Activated CD8-positive, alpha-beta T cell treated with anti-CD3 and anti-CD28 coated beads, Interleukin-2, amount 10 ng/mL, durations not matched to agents 7 days and 5 days (primary cell): ENCODE results near the gene CUTC. TPM values are rescaled to one million over a fixed set of nuclear protein-coding genes. Genes with fewer than 3 reads are reported as not detected.
A peak's percentile ranks its signal among the peaks of the same experiment; 100 is the strongest.
"Not testable (repeated sequence)": the region's sequence is repeated elsewhere in the genome, so short reads cannot be mapped to it uniquely, and the experiment has no call there.

Source experiments
- ATAC-seq: fragments of 150-1000 bp; cut with Tn5 transposase; one replicate; pipeline ENCODE4 v1.10.0; 2021; ENCODE audit warnings: moderate library complexity
- CTCF ChIA-PET: fragments of 350-600 bp; sonication (Branson Sonifier 250); formaldehyde crosslinking; loops from one replicate; lab custom pipeline; 2021; ENCODE audit warnings: antibody characterized with exemption; lab: Charles Lee
- POLR2A ChIA-PET: fragments of 350-600 bp; sonication (Branson Sonifier 250); formaldehyde crosslinking; loops from one replicate; lab custom pipeline; 2021; ENCODE audit warnings: antibody characterized with exemption; lab: Charles Lee
- DNase-seq: peaks from one replicate; pipeline ENCODE4 v3.0.0-alpha.2; 2020
- H3K27ac Mint-ChIP-seq: one replicate; pipeline ENCODE4 v1.8.0; 2021; ENCODE audit warnings: mild to moderate bottlenecking, mixed read lengths
- H3K27me3 Mint-ChIP-seq: one replicate; pipeline ENCODE4 v1.8.0; 2021; ENCODE audit warnings: low read depth, mixed read lengths
- H3K36me3 Mint-ChIP-seq: one replicate; pipeline ENCODE4 v1.8.0; 2021; ENCODE audit warnings: low read depth, mixed read lengths
- H3K4me1 Mint-ChIP-seq: one replicate; pipeline ENCODE4 v1.8.0; 2021; ENCODE audit warnings: low read depth, mixed read lengths
- H3K4me3 Mint-ChIP-seq: one replicate; pipeline ENCODE4 v1.8.0; 2021; ENCODE audit warnings: mild to moderate bottlenecking, mixed read lengths
- H3K9me3 Mint-ChIP-seq: one replicate; pipeline ENCODE4 v1.8.0; 2022; ENCODE audit warnings: mixed read lengths; ENCODE audit not compliant: insufficient read depth
- total RNA-seq, 2 experiments: library from RNA; stranded (reverse); gene quantifications; one replicate each; pipeline ENCODE4 v1.2.3, GENCODE V29; 2021

The CUTC gene
- total RNA-seq, 2 experiments from 2014 or later, result 24.0 to 25.8 TPM

DNA sequence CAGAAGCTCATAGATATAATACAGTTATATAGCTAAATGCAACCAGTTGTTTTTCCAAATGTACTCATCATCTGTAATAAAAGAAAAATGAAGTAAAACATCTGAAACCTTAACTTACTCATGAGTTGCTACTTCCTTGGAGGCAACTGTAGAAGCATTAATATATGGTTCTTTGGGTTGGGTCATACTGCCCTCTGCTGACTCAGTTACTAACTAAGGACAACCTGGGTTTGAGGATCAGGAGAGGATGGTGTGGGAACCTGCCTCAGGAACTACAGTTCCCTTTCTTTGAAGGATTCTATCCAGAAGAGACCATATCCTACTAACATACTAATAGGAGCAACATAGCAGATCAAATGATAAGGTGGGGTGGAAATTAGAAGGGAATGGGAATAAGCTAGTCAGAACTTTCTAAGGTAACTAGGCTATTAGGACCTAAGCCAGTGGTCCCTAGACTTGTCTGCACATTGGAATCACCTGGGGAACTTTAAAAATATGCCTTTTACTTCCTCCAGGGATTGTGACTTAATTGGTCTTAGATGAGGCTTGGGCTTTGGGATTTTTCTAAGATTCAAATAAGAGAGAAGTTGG lies 20.8 kb upstream of the CUTC start:
- POLR2A ChIA-PET, result no interaction called here
- H3K27me3 Mint-ChIP-seq, result no peaks in the 10 kb centered on the region
- H3K9me3 Mint-ChIP-seq, result no peaks in the 10 kb centered on the region
- DNase-seq (peak; percentile 61), ATAC-seq (peak; percentile 72)
- H3K4me1 Mint-ChIP-seq, result no peaks in the 10 kb centered on the region
- CTCF ChIA-PET, result interaction anchor here (0.6 to 2.4 kb wide), 15 partner anchors 11 to 317 kb away, joined by 3 to 9 read pairs (median 3); no protein-coding TSS in a partner anchor
- no peak overlapping the region for H3K4me3 Mint-ChIP-seq
- H3K36me3 Mint-ChIP-seq, result peaks cover 29% of the 10 kb centered on the region
- no peak overlapping the region for H3K27ac Mint-ChIP-seq

DNA sequence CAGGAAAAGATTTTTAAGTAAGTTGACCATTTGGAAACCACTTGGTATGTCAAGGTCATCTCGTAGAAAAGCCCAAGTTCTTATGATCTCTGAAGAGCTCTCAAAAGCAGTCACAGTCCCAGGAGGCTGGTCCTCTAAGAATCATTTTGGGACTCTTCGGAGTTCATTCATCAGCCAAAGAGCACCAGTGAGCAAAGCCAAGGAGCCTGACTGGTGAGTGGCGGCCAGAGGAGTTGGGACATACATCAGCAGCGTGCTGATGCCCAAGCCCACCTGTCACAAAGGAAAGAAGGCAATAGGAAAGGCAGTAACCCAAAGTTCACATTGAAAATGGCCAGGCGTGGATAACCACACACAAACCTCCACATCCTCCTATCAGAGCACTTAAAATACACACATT lies 17.6 kb upstream of the CUTC start:
- Mint-ChIP-seq H3K9me3 (no peaks in the 10 kb centered on the region), H3K27ac (no peak overlapping the region), H3K4me3 (no peak overlapping the region), H3K36me3 (peaks cover 44% of the 10 kb centered on the region), H3K27me3 (no peaks in the 10 kb centered on the region), H3K4me1 (no peaks in the 10 kb centered on the region)
- ATAC-seq, result no peak
- no peak for DNase-seq
- POLR2A ChIA-PET, result no interaction called here
- CTCF ChIA-PET, result no interaction called here

DNA sequence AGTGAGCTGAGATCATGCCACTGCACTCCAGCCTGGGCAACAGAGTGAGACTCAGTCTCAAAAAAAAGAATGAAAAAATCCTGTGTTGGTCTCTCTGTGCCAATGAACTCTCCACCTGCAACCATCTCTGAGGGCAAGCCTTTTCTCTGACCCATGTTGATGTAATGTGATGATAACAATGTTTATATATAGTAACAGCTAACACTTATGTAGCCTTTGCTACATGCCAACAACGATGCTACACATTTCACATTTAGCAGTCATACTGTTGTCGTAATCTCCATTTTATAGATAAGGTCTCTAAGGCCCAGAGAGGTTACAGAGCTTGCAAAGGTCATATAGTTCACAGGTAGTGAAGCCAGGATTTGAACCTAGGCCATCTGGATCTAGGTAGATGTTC lies 11.6 kb upstream of the CUTC start:
- Mint-ChIP-seq H3K27me3 (no peaks in the 10 kb centered on the region), H3K36me3 (peaks cover 53% of the 10 kb centered on the region), H3K27ac (no peak overlapping the region), H3K4me1 (no peaks in the 10 kb centered on the region), H3K4me3 (no peak overlapping the region), H3K9me3 (no peaks in the 10 kb centered on the region)
- POLR2A ChIA-PET, result interaction anchor here (1.0 kb wide), 1 partner anchor 12 kb away, joined by 3 read pairs; no protein-coding TSS in a partner anchor
- CTCF ChIA-PET, result interaction anchor here (1.2 kb wide), 1 partner anchor 16 kb away, joined by 3 read pairs; no protein-coding TSS in a partner anchor
- ATAC-seq (no peak), DNase-seq (no peak)

DNA sequence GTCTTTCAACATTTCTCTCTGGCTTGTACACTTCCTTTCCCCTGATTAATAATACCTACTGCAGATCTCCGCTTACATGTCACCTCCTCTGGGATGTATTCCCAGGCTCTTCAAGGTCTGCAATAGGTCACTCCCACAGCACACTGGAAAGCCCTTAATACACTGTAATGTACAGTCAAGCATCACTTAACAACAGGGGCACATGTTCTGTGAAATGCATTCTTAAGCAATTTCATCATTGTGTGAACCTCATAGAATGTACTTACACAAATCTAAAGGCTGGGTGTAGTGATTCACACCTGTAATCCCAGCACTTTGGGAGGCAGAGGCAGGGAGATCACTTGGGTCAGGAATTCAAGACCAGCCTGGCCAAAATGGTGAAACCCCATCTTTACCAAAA lies 2.0 kb upstream of the CUTC start:
- no peak overlapping the region for H3K4me3 Mint-ChIP-seq
- no peaks in the 10 kb centered on the region for H3K27me3 Mint-ChIP-seq
- CTCF ChIA-PET, result interaction anchor here (0.7 to 1.5 kb wide), 2 partner anchors 12 to 116 kb away, joined by 3 to 4 read pairs; no protein-coding TSS in a partner anchor
- peaks cover 22% of the 10 kb centered on the region for H3K4me1 Mint-ChIP-seq
- peaks cover 36% of the 10 kb centered on the region for H3K36me3 Mint-ChIP-seq
- DNase-seq (no peak), ATAC-seq (no peak)
- H3K9me3 Mint-ChIP-seq, result no peaks in the 10 kb centered on the region
- H3K27ac Mint-ChIP-seq, result no peak overlapping the region
- POLR2A ChIA-PET, result interaction anchor here (3.4 kb wide), 1 partner anchor 110 kb away, joined by 16 read pairs; the partner anchor contains the start of gene SLC25A28

DNA sequence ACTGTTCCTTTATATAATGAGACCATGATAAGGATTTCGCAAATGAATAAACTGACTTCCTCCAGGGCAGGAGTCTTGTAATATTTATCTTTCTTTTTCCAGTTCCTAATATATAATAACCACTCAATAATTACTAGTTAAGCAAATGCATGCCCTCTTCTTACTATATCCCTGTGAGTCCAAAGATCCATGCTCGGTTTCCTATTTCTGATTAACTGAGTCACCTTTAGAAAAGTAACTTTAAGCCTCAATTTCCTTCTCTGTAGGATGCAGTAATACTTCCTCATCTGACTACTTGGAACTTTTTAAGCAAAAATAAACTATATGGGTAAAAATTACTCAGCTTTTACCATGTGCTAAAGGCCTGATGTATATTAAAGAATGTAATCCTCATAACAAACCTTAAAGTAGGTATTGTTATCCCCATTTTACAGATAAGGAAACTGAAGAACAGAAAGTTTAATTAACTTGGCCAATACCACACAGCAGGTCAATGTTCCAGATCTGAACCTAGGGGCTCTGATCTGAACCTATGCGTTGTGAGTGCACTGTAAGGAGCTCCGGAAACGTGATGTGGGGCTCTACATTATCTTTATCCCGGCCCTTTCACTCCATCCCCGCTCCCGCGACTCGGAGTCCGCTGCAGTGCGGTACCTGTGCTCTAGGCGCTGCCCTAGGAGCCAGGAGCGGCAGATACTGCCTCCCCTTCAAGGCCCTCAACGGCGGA lies 565 bp upstream of the CUTC start:
- Mint-ChIP-seq H3K27ac (peak overlapping the region; percentile 99), H3K4me1 (peaks cover 26% of the 10 kb centered on the region), H3K4me3 (peak overlapping the region; percentile 100), H3K36me3 (peaks cover 36% of the 10 kb centered on the region), H3K9me3 (no peaks in the 10 kb centered on the region), H3K27me3 (no peaks in the 10 kb centered on the region)
- CTCF ChIA-PET, result interaction anchor here (0.7 to 2.8 kb wide), 12 partner anchors 10 to 278 kb away, joined by 3 to 15 read pairs (median 4); partner anchors contain the start of genes DNMBP and ENTPD7
- POLR2A ChIA-PET, result interaction anchor here (0.7 to 3.4 kb wide), 9 partner anchors 9 to 437 kb away, joined by 3 to 16 read pairs (median 4); partner anchors contain the start of genes DNMBP, ENTPD7 and SLC25A28
- ATAC-seq, result no peak
- no peak for DNase-seq

DNA sequence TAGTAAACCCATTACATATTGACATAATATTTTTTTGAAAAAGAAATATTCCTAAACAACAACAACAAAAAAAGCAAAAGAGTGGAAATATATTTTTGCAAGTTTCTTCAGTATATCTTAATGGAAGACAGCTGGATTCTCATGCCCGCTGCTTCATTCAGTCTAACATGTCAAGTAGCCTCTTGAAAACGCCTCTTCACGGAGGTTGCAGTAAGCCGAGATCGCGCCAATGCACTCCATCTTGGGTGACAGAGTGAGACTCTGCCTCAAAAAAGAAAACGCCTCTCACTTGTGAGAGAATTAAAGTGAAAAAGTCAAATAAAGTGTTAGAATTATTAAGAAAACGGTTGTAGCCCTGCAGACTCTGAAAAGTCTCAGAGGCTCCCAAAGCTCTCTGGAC lies 1.3 kb downstream of the CUTC start:
- ATAC-seq, result no peak
- ChIA-PET POLR2A (interaction anchor here (3.4 kb wide), 1 partner anchor 114 kb away, joined by 16 read pairs; the partner anchor contains the start of gene SLC25A28), CTCF (interaction anchor here (0.9 to 2.8 kb wide), 11 partner anchors 8 to 313 kb away, joined by 3 to 15 read pairs (median 5); partner anchors contain the start of gene ENTPD7)
- no peaks in the 10 kb centered on the region for H3K27me3 Mint-ChIP-seq
- peak overlapping the region; percentile 66 for H3K4me3 Mint-ChIP-seq
- peaks cover under 1% of the 10 kb centered on the region for H3K9me3 Mint-ChIP-seq
- peak overlapping the region; percentile 25 for H3K27ac Mint-ChIP-seq
- peaks cover 39% of the 10 kb centered on the region for H3K36me3 Mint-ChIP-seq
- no peak for DNase-seq
- H3K4me1 Mint-ChIP-seq, result peaks cover 29% of the 10 kb centered on the region

DNA sequence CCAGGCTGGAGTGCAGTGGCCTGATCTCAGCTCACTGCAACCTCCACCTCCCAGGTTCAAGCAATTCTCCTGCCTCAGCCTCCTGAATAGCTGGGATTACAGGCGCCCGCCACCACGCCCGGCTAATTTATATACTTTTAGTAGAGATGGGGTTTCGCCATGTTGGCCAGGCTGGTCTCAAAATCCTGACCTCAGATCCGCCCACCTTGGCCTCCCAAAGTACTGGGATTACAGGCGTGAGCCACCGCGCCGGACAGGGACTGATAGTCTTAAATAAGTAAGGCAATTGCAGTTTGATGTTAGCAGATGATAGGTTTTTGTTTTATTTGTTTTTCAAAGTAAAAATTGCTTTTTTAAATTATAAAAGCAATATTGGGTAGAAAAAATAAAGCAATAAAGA lies 2.1 kb downstream of the CUTC start:
- H3K27me3 Mint-ChIP-seq, H3K27ac Mint-ChIP-seq, POLR2A ChIA-PET, ATAC-seq, H3K9me3 Mint-ChIP-seq, DNase-seq, H3K4me3 Mint-ChIP-seq: not testable (repeated sequence)
- Mint-ChIP-seq H3K36me3 (peaks cover 42% of the 10 kb centered on the region), H3K4me1 (peaks cover 29% of the 10 kb centered on the region)
- CTCF ChIA-PET, result interaction anchor here (1.7 kb wide), 1 partner anchor 298 kb away, joined by 5 read pairs; no protein-coding TSS in a partner anchor

DNA sequence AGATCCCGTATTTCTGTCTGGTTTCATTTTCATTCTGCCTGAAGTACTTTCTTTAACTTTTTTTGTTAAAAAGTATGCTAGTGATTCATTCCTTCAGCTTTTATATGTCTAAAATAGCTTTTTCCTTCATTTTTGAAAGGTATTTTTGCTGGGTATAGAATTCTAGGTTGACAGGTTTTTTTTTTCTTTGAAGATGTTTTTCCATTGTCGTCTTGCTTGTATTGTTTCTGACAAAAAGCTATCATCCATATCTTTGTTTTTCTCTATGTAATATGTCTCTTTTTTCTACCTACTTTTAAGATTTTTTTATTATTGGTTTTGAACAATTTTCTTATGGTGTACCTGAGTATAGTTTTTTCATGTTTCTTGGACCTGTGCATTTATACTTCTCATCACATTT lies 8.2 kb downstream of the CUTC start:
- peaks cover 9% of the 10 kb centered on the region for H3K4me1 Mint-ChIP-seq
- CTCF ChIA-PET, result interaction anchor here (2.6 kb wide), 1 partner anchor 8 kb away, joined by 15 read pairs; the partner anchor contains the start of genes COX15 and CUTC
- no peak for ATAC-seq
- no peak overlapping the region for H3K4me3 Mint-ChIP-seq
- H3K36me3 Mint-ChIP-seq, result peaks cover 79% of the 10 kb centered on the region
- POLR2A ChIA-PET, result interaction anchor here (1.9 kb wide), 1 partner anchor 8 kb away, joined by 9 read pairs; the partner anchor contains the start of genes COX15 and CUTC
- no peak overlapping the region for H3K27ac Mint-ChIP-seq
- DNase-seq, result no peak
- no peaks in the 10 kb centered on the region for H3K27me3 Mint-ChIP-seq
- H3K9me3 Mint-ChIP-seq, result peaks cover 24% of the 10 kb centered on the region

DNA sequence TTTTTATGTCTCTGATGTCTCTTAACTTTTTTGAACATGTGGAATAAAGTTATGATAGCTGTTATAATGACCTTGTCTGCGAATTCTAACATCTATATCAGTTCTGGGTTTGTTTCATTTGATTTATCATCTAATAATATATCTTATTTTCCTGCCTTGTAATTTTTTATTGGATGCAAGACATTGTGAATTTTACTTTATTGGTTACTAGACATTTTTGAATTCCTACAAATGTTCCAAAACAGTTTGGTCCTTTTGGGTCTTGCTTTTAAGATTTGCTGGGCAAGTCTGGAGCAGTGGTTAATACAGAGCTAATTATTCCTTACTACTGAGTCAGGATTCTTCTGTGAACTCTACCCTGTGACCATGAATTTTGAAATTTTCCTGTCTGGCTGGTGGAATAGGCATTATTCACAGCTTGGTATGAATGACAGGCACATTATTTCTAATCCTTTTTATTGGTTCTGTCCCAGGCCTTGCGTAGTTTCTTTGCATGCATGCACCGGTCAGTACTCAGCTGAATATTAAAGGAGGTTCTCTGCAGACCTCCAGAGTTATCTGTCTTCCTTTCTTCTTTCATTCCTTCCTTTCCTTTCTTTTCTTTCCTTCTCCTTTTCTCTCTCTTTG lies 9.0 kb downstream of the CUTC start:
- H3K36me3 Mint-ChIP-seq, result peaks cover 82% of the 10 kb centered on the region
- no peak overlapping the region for H3K4me3 Mint-ChIP-seq
- no peaks in the 10 kb centered on the region for H3K27me3 Mint-ChIP-seq
- ChIA-PET POLR2A (interaction anchor here (1.9 kb wide), 1 partner anchor 9 kb away, joined by 9 read pairs; the partner anchor contains the start of genes COX15 and CUTC), CTCF (interaction anchor here (2.6 kb wide), 1 partner anchor 9 kb away, joined by 15 read pairs; the partner anchor contains the start of genes COX15 and CUTC)
- H3K4me1 Mint-ChIP-seq, result peaks cover 5% of the 10 kb centered on the region
- DNase-seq, result no peak
- ATAC-seq, result no peak
- peaks cover 24% of the 10 kb centered on the region for H3K9me3 Mint-ChIP-seq
- no peak overlapping the region for H3K27ac Mint-ChIP-seq

DNA sequence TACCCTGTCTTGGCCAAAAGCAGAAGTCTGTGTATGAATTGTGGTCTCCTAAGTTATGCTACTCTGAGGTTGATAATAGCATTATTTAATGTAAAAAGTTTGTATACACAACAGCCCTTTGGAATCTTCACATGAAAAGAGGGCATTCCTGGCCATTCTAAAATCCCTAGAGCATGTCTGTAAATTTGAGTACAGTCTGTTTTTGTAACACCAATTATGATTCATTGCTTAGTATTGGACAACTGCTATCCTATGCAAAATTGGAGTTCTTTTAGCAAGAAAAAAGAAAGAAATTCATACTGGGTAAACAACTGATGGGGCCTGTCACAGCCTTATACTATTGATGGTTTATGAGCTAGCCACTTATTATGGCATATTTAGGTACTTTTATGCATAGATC lies 10.2 kb downstream of the CUTC start:
- Mint-ChIP-seq H3K27me3 (no peaks in the 10 kb centered on the region), H3K9me3 (peaks cover 24% of the 10 kb centered on the region), H3K4me3 (no peak overlapping the region), H3K4me1 (peaks cover 5% of the 10 kb centered on the region), H3K36me3 (peaks cover 75% of the 10 kb centered on the region), H3K27ac (no peak overlapping the region)
- DNase-seq (no peak), ATAC-seq (no peak)
- POLR2A ChIA-PET, result interaction anchor here (0.8 kb wide), 1 partner anchor 10 kb away, joined by 3 read pairs; the partner anchor contains the start of genes COX15 and CUTC
- CTCF ChIA-PET, result interaction anchor here (2.0 to 2.6 kb wide), 2 partner anchors 10 kb away, joined by 12 to 15 read pairs; partner anchors contain the start of genes COX15 and CUTC

DNA sequence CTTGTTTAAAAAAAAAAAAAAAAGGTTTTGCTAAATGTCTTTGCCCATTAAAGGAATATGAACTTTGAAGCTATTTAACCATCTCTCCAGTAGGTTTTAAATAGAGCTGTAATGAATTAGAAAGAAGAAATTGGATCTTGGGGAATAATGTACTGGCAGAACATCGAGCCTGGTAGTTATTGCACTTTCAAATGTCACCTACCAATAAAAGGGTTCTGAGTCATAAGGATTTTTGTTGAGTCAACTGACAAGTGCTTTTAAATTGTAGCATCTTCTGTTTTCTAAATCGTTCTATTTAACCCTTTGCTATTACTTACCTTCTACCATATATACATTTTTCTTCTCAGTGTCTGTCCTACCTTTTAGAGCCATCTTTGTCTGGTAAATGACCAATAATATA lies 10.7 kb downstream of the CUTC start:
- no peaks in the 10 kb centered on the region for H3K27me3 Mint-ChIP-seq
- H3K4me3 Mint-ChIP-seq, result no peak overlapping the region
- POLR2A ChIA-PET, result interaction anchor here (0.8 kb wide), 1 partner anchor 11 kb away, joined by 3 read pairs; the partner anchor contains the start of genes COX15 and CUTC
- peaks cover 2% of the 10 kb centered on the region for H3K4me1 Mint-ChIP-seq
- peaks cover 24% of the 10 kb centered on the region for H3K9me3 Mint-ChIP-seq
- ATAC-seq (no peak), DNase-seq (no peak)
- no peak overlapping the region for H3K27ac Mint-ChIP-seq
- peaks cover 72% of the 10 kb centered on the region for H3K36me3 Mint-ChIP-seq
- CTCF ChIA-PET, result interaction anchor here (1.5 to 2.0 kb wide), 2 partner anchors 10 kb away, joined by 4 to 12 read pairs; partner anchors contain the start of genes COX15 and CUTC
